ENCODE data around the gene UNC5B. TPM values are rescaled to one million over a fixed set of nuclear protein-coding genes. Genes with fewer than 3 reads are reported as not detected.

The UNC5B gene
- total and polyA plus RNA-seq, 7 donors, result 1.4 to 12.7 (median 1.8) TPM

GRCh38 chr10:71179382-71179781 is 33.0 kb upstream of the UNC5B start:
- H3K27me3 ChIP-seq, result no peaks in the 10 kb centered on the region
- TF ChIP-seq EP300 (IDR thresholded peaks at IDR 0.05), result no peak
- no peak for TF ChIP-seq POLR2AphosphoS5 (IDR thresholded peaks at IDR 0.05)
- no peak overlapping the region for H3K27ac ChIP-seq
- no peaks in the 10 kb centered on the region for H3K9me3 ChIP-seq
- no peaks in the 10 kb centered on the region for H3K36me3 ChIP-seq
- H3K4me1 ChIP-seq, result no peaks in the 10 kb centered on the region
- intact Hi-C loops (cut with DNase I), result no loop called here
- no peak overlapping the region for H3K4me3 ChIP-seq
- WGBS, 2 donors, result 94 to 95% methylated on average over 3 of the region's 3 CpGs
- no peak for DNase-seq

- no peak overlapping the region for H3K4me3 ChIP-seq
- H3K27ac ChIP-seq, result no peak overlapping the region
- TF ChIP-seq CTCF (IDR thresholded peaks at IDR 0.05) (no peak), EP300 (IDR thresholded peaks at IDR 0.05) (no peak), POLR2AphosphoS5 (IDR thresholded peaks at IDR 0.05) (no peak), POLR2A (IDR thresholded peaks at IDR 0.05) (no peak)
- H3K36me3 ChIP-seq, result no peaks in the 10 kb centered on the region
- no peak for DNase-seq
- H3K4me1 ChIP-seq, result peaks cover 0 to 10% (median 5%) of the 10 kb centered on the region in 4 donors
- 83 to 87% methylated on average over 6 of the region's 6 CpGs for WGBS, 2 donors
- intact Hi-C loops (cut with DNase I), result no loop called here
- no peaks in the 10 kb centered on the region for H3K27me3 ChIP-seq
- H3K9me3 ChIP-seq, result no peaks in the 10 kb centered on the region
Observed at GRCh38 chr10:71184421-71184820, 27.9 kb upstream of the UNC5B start.

GRCh38 chr10:71185209-71185608 is 27.2 kb upstream of the UNC5B start:
- TF ChIP-seq POLR2AphosphoS5 (IDR thresholded peaks at IDR 0.05) (no peak), EP300 (IDR thresholded peaks at IDR 0.05) (no peak), CTCF (IDR thresholded peaks at IDR 0.05) (no peak), POLR2A (IDR thresholded peaks at IDR 0.05) (no peak)
- Histone ChIP-seq H3K27me3 (no peaks in the 10 kb centered on the region), H3K4me3 (no peak overlapping the region), H3K27ac (no peak overlapping the region), H3K9me3 (no peaks in the 10 kb centered on the region), H3K4me1 (peaks cover 0 to 10% (median 5%) of the 10 kb centered on the region in 4 donors), H3K36me3 (no peaks in the 10 kb centered on the region)
- intact Hi-C loops (cut with DNase I), result no loop called here
- 72 to 85% methylated on average over 4 of the region's 4 CpGs for WGBS, 2 donors
- no peak for DNase-seq

- H3K9me3 ChIP-seq, result no peaks in the 10 kb centered on the region
- H3K36me3 ChIP-seq, result no peaks in the 10 kb centered on the region
- peaks cover 0 to 10% (median 5%) of the 10 kb centered on the region in 4 donors for H3K4me1 ChIP-seq
- DNase-seq, result no peak
- TF ChIP-seq CTCF (IDR thresholded peaks at IDR 0.05) (no peak), POLR2AphosphoS5 (IDR thresholded peaks at IDR 0.05) (no peak), POLR2A (IDR thresholded peaks at IDR 0.05) (no peak), EP300 (IDR thresholded peaks at IDR 0.05) (no peak)
- no peak overlapping the region for H3K4me3 ChIP-seq
- H3K27me3 ChIP-seq, result no peaks in the 10 kb centered on the region
- WGBS, 2 donors, result 63 to 81% methylated on average over 11 of the region's 11 CpGs
- H3K27ac ChIP-seq, result no peak overlapping the region
- intact Hi-C loops (cut with DNase I), result no loop called here
Observed at GRCh38 chr10:71187197-71187596, 25.2 kb upstream of the UNC5B start.

GRCh38 chr10:71187600-71187999 is 24.8 kb upstream of the UNC5B start:
- Histone ChIP-seq H3K4me1 (peaks cover 0 to 10% (median 5%) of the 10 kb centered on the region in 4 donors), H3K4me3 (no peak overlapping the region), H3K27ac (no peak overlapping the region), H3K9me3 (no peaks in the 10 kb centered on the region), H3K36me3 (no peaks in the 10 kb centered on the region), H3K27me3 (no peaks in the 10 kb centered on the region)
- TF ChIP-seq POLR2AphosphoS5 (IDR thresholded peaks at IDR 0.05) (no peak), CTCF (IDR thresholded peaks at IDR 0.05) (no peak), EP300 (IDR thresholded peaks at IDR 0.05) (no peak), POLR2A (IDR thresholded peaks at IDR 0.05) (no peak)
- 29 to 57% methylated on average over 3 of the region's 3 CpGs for WGBS, 2 donors
- intact Hi-C loops (cut with DNase I), result no loop called here
- DNase-seq, result no peak

Data from sigmoid colon (tissue), 7 donors.